Pancreas (tissue), 10 donors: ENCODE results near the gene COMMD1. TPM values are rescaled to one million over a fixed set of nuclear protein-coding genes. Genes with fewer than 3 reads are reported as not detected.
"Not testable (repeated sequence)": the region's sequence is repeated elsewhere in the genome, so short reads cannot be mapped to it uniquely, and the experiment has no call there.

Experiments used
- ATAC-seq, 4 donors: fragments of 200-7000 bp; cut with Tn5 transposase; one replicate each; pipeline versions ENCODE4 v1.8.0 to v1.9.1; 2020; ENCODE audit warnings: mild to moderate bottlenecking in 4 of 4, moderate library complexity in 4 of 4
- DNase-seq, 6 donors: peaks; one replicate each; pipeline ENCODE4 v3.0.0-alpha.2; 2020
- FAIRE-seq: peaks from 2 replicates; lab custom pipeline; 2012; peaks lifted over from hg19 to GRCh38; lab: Jason Lieb, UNC
- H3K27ac ChIP-seq, 4 donors: fragments of 200-600 bp; sonication (generic); 1 replicate in 3 of 4; 2 replicates in 1 of 4; pipeline versions ENCODE4 v1.5.0 to v1.8.0; 2020
- H3K27me3 ChIP-seq, 4 donors: fragments of 200-600 bp; one replicate each; pipeline ENCODE4 v1.8.0; 2021
- H3K36me3 ChIP-seq, 3 donors: fragments of 200-600 bp; sonication (generic) in 1 of 3; one replicate each; pipeline versions ENCODE4 v1.5.0 to v1.8.0; 2020 to 2021
- H3K4me1 ChIP-seq, 3 donors: fragments of 200-600 bp; one replicate each; pipeline ENCODE4 v1.8.0; 2021
- H3K4me3 ChIP-seq, 4 donors: fragments of 200-600 bp; sonication (generic) in 2 of 4; one replicate each; pipeline versions ENCODE4 v1.5.0 to v1.8.0; 2020 to 2021
- H3K9me3 ChIP-seq, 4 donors: fragments of 200-600 bp; one replicate each; pipeline ENCODE4 v1.8.0; 2021
- WGBS, 2 donors: extraction: QIAGEN DNeasy Blood & Tissue Kit; methylation state at CpG; one replicate each; pipeline ENCODE4 v1.1.7; 2013; 5-methylcytosine and 5-hydroxymethylcytosine counted together
- intact Hi-C, 3 donors: fragments of 100-400 bp; cut with DNase I; formaldehyde crosslinking; loops; one replicate each; pipeline versions ENCODE4 v1.11.1 to v1.14.2; 2022
- polyA plus RNA-seq, 2 donors: library from polyadenylated mRNA; stranded (reverse); fragments of 200-250 nt; gene quantifications; one replicate each; pipeline ENCODE4 v1.2.3, GENCODE V29; 2013
- total RNA-seq, 6 donors: library from RNA; stranded (reverse); fragmentation: NEBNext Ultra II Directional in 4 of 6; extraction: Animal tissue kit (Norgen Biotek cat#: 25700) in 4 of 6; gene quantifications; one replicate each; pipeline versions ENCODE4 v1.2.1 to v1.2.4, GENCODE V29; 2021 to 2023
- TF ChIP-seq, protein P1 (sequence below), 4 donors: fragments of 200-600 bp; sonication (generic) in 3 of 4; IDR thresholded peaks; one replicate each; pipeline versions ENCODE4 v1.5.0 to v1.8.0; 2021; ENCODE audit warnings: antibody characterized with exemption in 4 of 4
- donor health status: healthy with polysubstance abuse.
- donor health status: DM: no; HTN: no; CAD: no; lungs with moderate emphysema.
- donor health status: DM: no; HTN: no; CAD: no.
- donor health status: control.
- donor health status: control.
- donor health status: Bipolar disorder and iron deficiency.
- donor health status: DM: yes; HTN: yes; CAD: no.
- donor health status: DM: no; HTN: no; CAD: no.
- donor health status: DM: no; HTN: no; CAD: no.
- donor health status: DM: yes; HTN: yes; CAD: no.

Gene COMMD1
- total and polyA plus RNA-seq, 8 donors = 9.3 to 27.0 (median 15.8) TPM

DNA sequence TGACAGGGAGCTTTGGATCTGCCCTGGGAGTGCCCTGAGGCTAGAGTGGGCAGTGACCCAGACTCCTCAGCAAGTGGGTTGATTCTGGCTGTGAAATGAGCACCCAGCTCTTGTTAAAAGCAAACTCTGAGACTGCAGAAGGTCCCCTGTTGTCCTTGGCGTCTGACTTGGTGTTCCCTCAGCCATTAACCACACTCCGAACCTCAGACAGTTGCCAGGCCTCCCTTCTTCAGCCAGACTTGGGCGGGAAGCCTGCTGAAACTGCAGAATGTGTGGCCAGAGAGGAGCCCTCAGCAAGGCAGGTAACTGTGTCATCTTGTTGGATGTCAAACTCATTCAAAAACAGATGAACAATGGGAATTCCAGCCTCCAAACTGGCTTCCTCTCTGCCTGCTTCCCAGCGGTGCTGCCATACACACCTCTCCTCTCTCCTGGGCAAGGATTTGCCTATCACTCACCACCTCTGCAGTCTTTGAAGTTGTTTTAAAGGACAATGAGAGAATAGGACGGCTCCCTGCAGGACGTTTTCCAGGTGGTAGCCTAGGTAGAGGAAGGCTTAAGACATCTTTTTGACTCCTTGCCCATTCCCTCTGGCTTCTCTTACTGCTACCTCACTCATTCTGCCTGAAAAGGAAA, 251.5 kb downstream of the COMMD1 start:
- H3K36me3 ChIP-seq = no peaks in the 10 kb centered on the region
- TF ChIP-seq, protein P1, sequence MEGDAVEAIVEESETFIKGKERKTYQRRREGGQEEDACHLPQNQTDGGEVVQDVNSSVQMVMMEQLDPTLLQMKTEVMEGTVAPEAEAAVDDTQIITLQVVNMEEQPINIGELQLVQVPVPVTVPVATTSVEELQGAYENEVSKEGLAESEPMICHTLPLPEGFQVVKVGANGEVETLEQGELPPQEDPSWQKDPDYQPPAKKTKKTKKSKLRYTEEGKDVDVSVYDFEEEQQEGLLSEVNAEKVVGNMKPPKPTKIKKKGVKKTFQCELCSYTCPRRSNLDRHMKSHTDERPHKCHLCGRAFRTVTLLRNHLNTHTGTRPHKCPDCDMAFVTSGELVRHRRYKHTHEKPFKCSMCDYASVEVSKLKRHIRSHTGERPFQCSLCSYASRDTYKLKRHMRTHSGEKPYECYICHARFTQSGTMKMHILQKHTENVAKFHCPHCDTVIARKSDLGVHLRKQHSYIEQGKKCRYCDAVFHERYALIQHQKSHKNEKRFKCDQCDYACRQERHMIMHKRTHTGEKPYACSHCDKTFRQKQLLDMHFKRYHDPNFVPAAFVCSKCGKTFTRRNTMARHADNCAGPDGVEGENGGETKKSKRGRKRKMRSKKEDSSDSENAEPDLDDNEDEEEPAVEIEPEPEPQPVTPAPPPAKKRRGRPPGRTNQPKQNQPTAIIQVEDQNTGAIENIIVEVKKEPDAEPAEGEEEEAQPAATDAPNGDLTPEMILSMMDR (IDR thresholded peaks at IDR 0.05) = no peak
- FAIRE-seq = no peak
- H3K27ac ChIP-seq = no peak overlapping the region
- no peak for ATAC-seq
- WGBS, 2 donors = 86 to 88% methylated on average over 6 of the region's 6 CpGs
- no peak for DNase-seq
- H3K27me3 ChIP-seq = no peaks in the 10 kb centered on the region
- H3K4me3 ChIP-seq = no peak overlapping the region
- H3K4me1 ChIP-seq = no peaks in the 10 kb centered on the region
- intact Hi-C loops = no loop called here
- H3K9me3 ChIP-seq = no peaks in the 10 kb centered on the region

DNA sequence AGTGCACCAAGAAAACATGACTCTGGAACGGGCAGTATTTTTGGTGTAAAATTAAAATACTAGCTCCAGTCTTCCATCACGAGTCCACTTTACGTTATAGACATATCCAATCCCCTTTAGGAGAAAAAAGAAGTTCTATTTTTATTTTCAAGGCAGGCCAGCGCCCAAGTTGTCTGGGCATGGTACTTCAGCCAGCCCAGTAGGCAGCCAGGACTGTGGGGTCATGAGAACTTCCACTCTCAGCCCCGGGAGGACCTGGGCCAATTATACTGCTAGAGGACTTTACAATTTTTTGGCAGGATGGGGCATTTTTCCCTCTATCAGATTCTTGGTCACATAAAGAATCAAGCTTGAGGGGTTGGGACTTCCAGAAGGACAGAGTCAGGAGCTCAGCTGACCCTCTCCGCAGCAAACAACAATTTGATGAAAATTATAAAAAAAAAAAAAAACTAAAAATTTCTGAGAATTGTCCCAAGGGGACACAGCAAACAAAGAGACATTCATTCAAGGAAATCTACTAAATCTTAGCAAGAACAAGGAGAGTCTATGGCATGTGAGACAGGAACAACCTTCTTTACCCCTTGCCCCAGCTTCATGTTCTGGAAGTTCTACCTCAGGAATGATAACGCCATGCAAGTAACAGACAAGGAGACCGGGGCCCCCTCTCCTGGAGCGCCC, 253.1 kb downstream of the COMMD1 start:
- TF ChIP-seq, protein P1 (IDR thresholded peaks at IDR 0.05) = no peak
- ATAC-seq = no peak
- WGBS, 2 donors = 91 to 94% methylated on average over 9 of the region's 9 CpGs
- Histone ChIP-seq H3K9me3 (no peaks in the 10 kb centered on the region), H3K4me1 (no peaks in the 10 kb centered on the region), H3K27me3 (no peaks in the 10 kb centered on the region), H3K36me3 (no peaks in the 10 kb centered on the region), H3K4me3 (no peak overlapping the region), H3K27ac (no peak overlapping the region)
- no peak for DNase-seq
- no peak for FAIRE-seq
- intact Hi-C loops = no loop called here

DNA sequence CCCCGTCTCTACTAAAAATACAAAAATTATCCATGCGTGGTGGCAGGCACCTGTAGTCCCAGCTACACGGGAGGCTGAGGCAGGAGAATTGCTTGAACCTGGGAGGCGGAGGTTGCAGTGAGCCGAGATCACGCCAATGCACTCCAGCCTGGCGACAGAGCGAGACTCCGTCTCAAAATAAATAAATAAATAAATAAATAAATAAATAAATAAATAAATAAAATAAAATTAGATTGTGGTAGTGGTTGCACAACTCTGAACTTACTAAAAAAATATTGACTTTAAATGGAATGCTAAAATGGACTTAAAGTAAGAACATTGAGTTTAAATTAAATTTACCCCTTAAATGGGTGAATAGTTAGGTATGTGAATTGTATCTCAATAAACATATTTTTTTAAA, 255.2 kb downstream of the COMMD1 start:
- H3K4me3 ChIP-seq, H3K9me3 ChIP-seq, H3K27ac ChIP-seq, FAIRE-seq, H3K4me1 ChIP-seq, intact Hi-C loops, H3K36me3 ChIP-seq, ATAC-seq, H3K27me3 ChIP-seq, DNase-seq: not testable (repeated sequence)
- 98% methylated on average over 9 of the region's 9 CpGs for WGBS, 2 donors

GRCh38 chr2:62163106-62163831, 257.8 kb downstream of the COMMD1 start:
- TF ChIP-seq, protein P1 (IDR thresholded peaks at IDR 0.05) = no peak
- Histone ChIP-seq H3K9me3 (no peaks in the 10 kb centered on the region), H3K4me3 (no peak overlapping the region), H3K4me1 (no peaks in the 10 kb centered on the region), H3K36me3 (no peaks in the 10 kb centered on the region), H3K27ac (no peak overlapping the region), H3K27me3 (no peaks in the 10 kb centered on the region)
- DNase-seq = no peak
- intact Hi-C loops = no loop called here
- 95 to 97% methylated on average over 3 of the region's 3 CpGs for WGBS, 2 donors
- FAIRE-seq = no peak
- no peak for ATAC-seq

DNA sequence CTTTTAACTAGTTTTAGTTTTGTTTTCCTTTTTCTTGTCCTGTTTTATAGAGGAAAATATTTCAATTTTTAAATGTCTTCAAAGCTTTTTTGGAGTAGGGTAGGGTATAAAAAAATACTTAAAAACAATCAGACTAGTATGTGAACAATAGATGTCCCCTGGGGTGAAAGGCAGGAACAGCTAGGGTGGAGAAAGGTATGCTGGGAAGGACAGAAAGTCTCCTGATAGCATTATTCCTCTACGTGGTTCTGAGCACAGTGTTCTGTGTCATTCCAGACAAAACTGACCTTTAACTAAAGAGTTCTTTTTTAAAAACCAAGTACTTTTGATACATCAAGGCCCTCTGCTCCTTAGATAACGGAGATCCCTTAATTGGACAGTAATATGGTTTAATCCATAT, 258.4 kb downstream of the COMMD1 start:
- 62 to 69% methylated on average over 2 of the region's 2 CpGs for WGBS, 2 donors
- TF ChIP-seq, protein P1 (IDR thresholded peaks at IDR 0.05) = no peak
- Histone ChIP-seq H3K27ac (no peak overlapping the region), H3K4me1 (no peaks in the 10 kb centered on the region), H3K36me3 (no peaks in the 10 kb centered on the region), H3K9me3 (no peaks in the 10 kb centered on the region), H3K4me3 (no peak overlapping the region), H3K27me3 (no peaks in the 10 kb centered on the region)
- no peak for ATAC-seq
- intact Hi-C loops = no loop called here
- DNase-seq = no peak
- FAIRE-seq = no peak
